Vagina (tissue), 2 donors: ENCODE results near the gene KAT2B.

ENCODE experiments used
- CTCF ChIP-seq, 3 experiments: fragments of 450-650 bp in 2 of 3; fragments of 200-600 bp in 1 of 3; sonication (generic) in 1 of 3; IDR thresholded peaks; one replicate each; pipeline ENCODE4 v1.5.1; 2017 to 2019; ENCODE audit warnings: antibody characterized with exemption in 3 of 3, mild to moderate bottlenecking in 2 of 3, moderate library complexity in 2 of 3
- POLR2A ChIP-seq, 2 donors: fragments of 450-650 bp; IDR thresholded peaks; one replicate each; pipeline ENCODE4 v1.6.1; 2017; ENCODE audit warnings: antibody characterized with exemption in 2 of 2, mild to moderate bottlenecking in 2 of 2, moderate library complexity in 2 of 2
- POLR2AphosphoS5 ChIP-seq, 2 donors: sonication (generic); formaldehyde crosslinking; IDR thresholded peaks; one replicate each; pipeline ENCODE4 v1.9.0; 2017; ENCODE audit warnings: antibody characterized with exemption in 2 of 2, mild to moderate bottlenecking in 2 of 2, low read depth in 1 of 2; ENCODE audit not compliant: insufficient read depth in 1 of 2

GRCh38 chr3:20142517-20142916 lies 102.3 kb downstream of the KAT2B start:
- no peak for TF ChIP-seq CTCF (IDR thresholded peaks at IDR 0.05)
- TF ChIP-seq POLR2A (IDR thresholded peaks at IDR 0.05): no peak
- no peak for TF ChIP-seq POLR2AphosphoS5 (IDR thresholded peaks at IDR 0.05; ENCODE audit: insufficient read depth in 1 of 2, low read depth in 1 of 2)
